ENCODE results near the gene VPS51.

GRCh38 chr11:65051398-65051858 lies 44.6 kb upstream of the VPS51 start:
- TF ChIP-seq CTCF (IDR thresholded peaks at IDR 0.05; ENCODE audit: low read length): no peak
- no peak for TF ChIP-seq EZH2 (optimal IDR thresholded peaks at IDR 0.05; ENCODE audit: low read depth, low read length)
- TF ChIP-seq EZH2phosphoT487 (IDR thresholded peaks at IDR 0.05; ENCODE audit: low read length): no peak

All from MM.1S (cell line).